Stimulated activated CD4-positive, alpha-beta T cell treated with anti-CD3 and anti-CD28 coated beads, Interleukin-15, amount 100 ng/mL, for 1 hour (primary cell): Measurements from ENCODE around the gene TOP3B.
"Not testable (repeated sequence)": the region's sequence is repeated elsewhere in the genome, so short reads cannot be mapped to it uniquely, and the experiment has no call there.

ENCODE experiments used
- DNase-seq, 2 donors: peaks; one replicate each; pipeline ENCODE4 v3.0.0-alpha.2; 2020; ENCODE audit warnings: low read depth in 1 of 2, low spot score in 1 of 2

The TOP3B gene

GRCh38 chr22:21927174-21927823 is 55.3 kb downstream of the TOP3B start:
- no peak for DNase-seq

- no peak for DNase-seq
These were observed 55.9 kb downstream of the TOP3B start for GRCh38 chr22:21926728-21927127.

DNA sequence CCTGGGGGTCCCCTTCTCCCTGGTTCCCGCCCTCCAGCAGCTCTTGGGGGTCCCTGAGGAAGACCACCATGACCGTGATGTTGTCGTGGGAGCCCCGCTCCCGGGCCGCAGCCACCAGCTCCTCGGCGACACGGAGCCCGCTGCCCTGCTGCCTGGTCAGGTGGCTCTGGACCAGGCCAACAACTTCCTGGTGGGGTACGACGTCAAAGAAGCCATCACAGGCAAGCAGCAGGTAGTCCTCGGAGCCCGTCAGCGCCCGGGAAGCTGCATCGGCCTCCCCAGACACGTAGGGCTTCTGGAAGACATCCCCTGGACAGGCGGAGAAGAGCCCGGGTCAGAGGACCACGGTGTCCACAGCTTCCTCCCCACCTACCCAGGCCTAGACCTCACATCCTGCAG is 59.4 kb downstream of the TOP3B start:
- DNase-seq, result no peak

- DNase-seq, result no peak
These were observed 60.0 kb downstream of the TOP3B start for GRCh38 chr22:21922370-21923162.

DNA sequence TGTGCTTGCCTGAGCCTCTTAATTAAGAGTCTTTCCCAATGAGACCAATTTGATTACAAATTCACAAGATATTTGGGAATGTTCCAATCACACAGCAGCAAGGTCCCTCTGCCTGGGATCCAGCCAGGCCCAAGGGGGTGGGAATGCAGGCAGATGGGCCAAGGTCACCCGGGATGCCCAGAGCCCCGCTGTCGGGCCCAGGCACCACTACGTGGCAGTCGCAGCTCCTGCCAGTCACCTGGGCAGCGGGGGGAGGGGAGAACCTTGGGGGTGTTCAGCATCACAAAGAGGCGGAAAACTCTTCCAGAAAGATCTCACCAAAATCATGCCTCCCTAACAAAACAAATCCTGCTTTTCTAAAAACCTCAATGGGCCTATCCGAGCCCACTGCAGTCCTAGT is 60.9 kb downstream of the TOP3B start:
- no peak for DNase-seq

GRCh38 chr22:21921184-21921721 is 61.3 kb downstream of the TOP3B start:
- no peak for DNase-seq

- no peak for DNase-seq
These were observed 62.0 kb downstream of the TOP3B start for GRCh38 chr22:21920341-21921183.

DNA sequence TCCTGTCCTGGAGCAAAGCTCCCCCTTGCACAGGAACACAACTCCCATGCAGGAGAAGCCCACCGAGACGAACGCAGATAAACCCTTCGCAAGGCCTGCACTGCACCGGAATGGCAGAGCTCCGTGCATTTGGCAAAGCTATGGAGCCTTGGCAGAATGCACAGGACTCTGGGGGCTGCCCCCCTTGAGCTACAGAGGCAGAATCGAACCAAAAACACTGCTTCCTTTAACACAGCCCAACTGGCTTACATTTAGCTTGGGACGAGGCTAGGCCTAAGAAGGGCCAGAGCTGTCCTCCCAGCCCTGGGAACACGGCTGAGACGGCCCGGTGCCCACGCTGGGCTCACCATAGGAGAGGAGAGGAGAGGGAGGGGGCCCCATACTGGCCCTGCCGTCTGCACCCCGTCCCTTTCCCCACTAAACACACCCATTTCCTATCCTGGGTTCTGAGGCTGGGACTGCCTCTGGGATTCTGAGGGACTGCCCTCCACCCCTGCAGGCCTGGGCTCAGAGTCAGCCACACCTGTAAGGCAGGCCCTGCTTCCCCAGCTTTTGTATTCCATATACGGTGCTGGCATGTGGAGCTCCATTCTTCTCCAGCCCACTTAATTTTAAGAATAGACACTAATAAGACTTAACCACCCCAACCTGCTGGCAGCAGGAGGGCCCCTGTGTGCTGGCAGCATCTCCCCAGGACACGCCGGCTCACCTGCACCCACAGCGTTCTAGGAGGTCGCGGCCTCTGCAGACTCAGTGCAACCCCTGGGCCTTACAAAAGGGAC is 62.9 kb downstream of the TOP3B start:
- no peak for DNase-seq

DNA sequence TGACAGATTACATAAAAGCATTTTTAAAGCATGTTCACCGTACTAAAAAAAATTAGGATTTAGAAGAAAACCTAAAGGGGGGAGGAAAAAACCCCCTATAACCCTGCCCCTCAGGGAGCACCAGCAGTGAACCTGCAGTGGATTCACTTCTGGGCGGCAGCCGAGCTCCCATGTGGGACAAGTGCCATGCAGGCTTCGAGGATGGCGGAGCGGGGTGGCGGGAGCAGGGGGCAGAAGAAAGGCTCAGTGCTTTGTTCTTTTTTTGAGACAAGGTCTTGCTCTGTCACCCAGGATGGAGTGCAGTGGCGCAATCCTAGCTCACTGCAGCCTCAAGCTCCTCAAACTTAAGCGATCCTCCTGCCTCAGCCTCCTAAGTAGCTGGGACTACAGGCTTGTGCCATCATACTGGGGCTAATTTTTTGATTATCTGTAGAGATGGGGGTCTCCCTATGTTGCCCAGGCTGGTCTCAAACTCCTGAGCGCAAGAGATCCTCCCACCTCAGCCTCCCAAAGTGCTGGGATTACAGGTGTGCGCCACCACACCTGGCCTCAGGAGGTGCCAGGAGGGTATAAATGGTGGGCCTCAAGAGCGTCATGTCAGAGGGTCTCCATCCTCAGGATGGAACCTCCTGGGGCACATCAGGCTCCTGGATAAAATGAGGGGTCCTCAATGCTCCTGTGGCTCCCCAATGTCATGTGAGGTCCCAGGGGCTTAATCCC is 64.0 kb downstream of the TOP3B start:
- no peak for DNase-seq

DNA sequence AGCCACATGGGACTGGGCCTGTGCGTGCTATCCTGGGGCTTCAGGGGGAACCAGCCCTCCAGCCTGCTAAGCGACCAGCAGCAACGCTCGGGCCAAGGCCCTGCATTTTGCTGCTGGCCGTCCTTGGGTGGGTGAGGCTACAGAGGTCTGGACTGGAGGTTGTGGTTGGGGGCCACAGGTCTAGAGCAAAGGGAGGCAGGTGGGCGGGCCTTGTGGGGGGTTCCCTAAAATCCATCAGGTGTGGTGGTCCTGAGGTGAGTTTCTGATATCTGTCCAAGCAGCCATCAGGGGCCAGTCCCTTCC is 64.7 kb downstream of the TOP3B start:
- no peak for DNase-seq

DNA sequence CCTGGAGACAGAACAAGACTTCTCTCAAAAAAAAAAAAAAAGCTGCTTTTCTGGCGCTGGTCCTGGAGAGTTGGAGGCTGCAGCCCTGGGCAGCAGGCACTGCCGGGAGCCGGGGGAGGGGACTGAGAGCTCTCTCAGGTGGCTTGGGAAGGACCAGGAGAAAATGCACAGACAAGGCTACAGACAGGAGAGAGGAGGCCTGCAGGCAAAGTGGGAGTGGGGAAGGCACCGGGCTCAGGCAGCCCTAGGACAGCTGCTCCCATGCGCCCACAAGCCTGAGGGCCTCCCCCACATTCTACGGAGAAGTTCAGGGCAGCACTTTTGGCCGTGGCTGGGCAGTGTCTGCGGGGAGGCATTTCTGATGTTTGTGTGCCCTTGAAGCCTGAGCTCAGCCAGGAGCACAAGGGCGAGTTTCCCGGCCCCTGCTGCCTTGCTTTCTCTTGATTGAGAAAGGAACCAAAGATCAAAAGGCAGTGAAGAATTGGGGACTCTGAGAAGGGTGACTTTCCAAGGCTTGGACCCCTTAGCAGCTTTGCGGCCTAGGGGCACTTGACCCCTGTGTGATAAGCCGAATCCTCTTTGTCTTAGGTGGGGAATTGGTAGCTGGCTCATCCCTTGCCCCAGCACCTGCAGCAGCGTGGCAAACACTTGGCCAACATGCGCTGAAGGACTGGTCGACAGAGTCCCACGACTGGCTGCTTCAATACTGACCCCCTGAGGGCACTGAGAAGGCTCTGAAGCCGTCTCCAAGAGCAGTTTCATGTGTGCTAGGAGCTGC is 65.2 kb downstream of the TOP3B start:
- DNase-seq, result no peak

GRCh38 chr22:21916309-21916918 is 66.2 kb downstream of the TOP3B start:
- DNase-seq, result no peak

GRCh38 chr22:21915624-21916308 is 66.8 kb downstream of the TOP3B start:
- DNase-seq, result no peak

DNA sequence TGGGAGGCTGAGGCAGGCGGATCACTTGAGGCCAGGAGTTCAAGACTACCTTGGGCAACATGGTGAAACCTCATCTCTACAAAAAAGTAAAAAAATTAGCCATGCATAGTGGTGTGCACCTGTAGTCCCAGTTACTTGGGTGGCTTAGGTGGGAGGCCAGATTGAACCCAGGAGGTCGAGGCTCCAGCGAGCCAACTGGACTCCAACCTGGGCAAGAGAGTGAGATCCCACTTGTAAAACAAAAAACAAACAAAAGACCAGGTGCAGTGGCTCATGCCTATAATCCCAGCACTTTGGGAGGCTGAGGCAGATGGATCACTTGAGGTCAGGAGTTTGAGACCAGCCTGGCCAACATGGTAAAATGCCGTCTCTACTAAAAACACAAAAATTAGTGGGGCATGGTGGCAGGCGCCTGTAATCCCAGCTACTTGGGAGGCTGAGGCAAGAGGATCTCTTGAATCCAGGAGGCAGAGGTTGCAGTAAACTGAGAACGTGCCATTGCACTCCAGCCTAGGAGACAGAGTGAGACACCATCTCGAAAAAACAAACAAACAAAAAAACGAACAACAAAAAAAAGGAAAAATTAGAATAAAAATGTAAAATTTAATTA is 68.4 kb downstream of the TOP3B start:
- not testable (repeated sequence) for DNase-seq

- not testable (repeated sequence) for DNase-seq
These were observed 72.2 kb downstream of the TOP3B start for GRCh38 chr22:21910367-21910766.

DNA sequence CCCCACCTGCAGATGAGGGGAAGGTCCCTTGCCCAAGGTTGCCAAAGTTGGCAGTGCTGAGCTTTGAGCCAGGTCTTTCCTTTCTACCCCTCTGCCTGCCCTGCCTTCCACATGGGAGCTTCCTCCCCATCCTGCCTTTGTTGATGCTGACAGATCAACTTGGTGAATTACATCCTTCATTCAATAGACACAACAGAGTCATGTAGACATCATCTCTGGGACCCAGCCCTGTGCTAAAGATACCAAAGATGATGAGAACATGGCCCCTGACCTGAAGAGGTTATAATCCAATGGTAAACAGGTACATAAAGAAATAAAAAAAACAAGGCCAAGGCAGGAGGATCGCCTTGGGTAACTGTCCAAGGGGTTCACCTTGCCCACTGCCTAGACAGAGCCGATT is 72.7 kb downstream of the TOP3B start:
- no peak for DNase-seq

- DNase-seq, result no peak
These were observed 74.7 kb downstream of the TOP3B start for GRCh38 chr22:21907638-21908522.
